OCI-M1 (cell line): Measurements from ENCODE around the gene GJA3.
A peak's percentile ranks its signal among the peaks of the same experiment; 100 is the strongest.

Experiments
- DNase-seq: peaks from one replicate; lab custom pipeline; 2025; lab: John Stamatoyannopoulos, UW

Gene GJA3

GRCh38 chr13:20151016-20151415 is 9.8 kb downstream of the GJA3 start:
- no peak for DNase-seq

GRCh38 chr13:20150561-20150960 is 10.3 kb downstream of the GJA3 start:
- DNase-seq = no peak

GRCh38 chr13:20149762-20150161 is 11.1 kb downstream of the GJA3 start:
- DNase-seq = no peak

- no peak for DNase-seq
These were observed 12.2 kb downstream of the GJA3 start for GRCh38 chr13:20148501-20149183.

GRCh38 chr13:20146381-20146780 is 14.5 kb downstream of the GJA3 start:
- no peak for DNase-seq

- no peak for DNase-seq
These were observed 15.3 kb downstream of the GJA3 start for GRCh38 chr13:20145521-20145920.

- no peak for DNase-seq
These were observed 16.6 kb downstream of the GJA3 start for GRCh38 chr13:20144141-20144850.

GRCh38 chr13:20142927-20143480 is 17.8 kb downstream of the GJA3 start:
- no peak for DNase-seq

- DNase-seq = no peak
These were observed 18.6 kb downstream of the GJA3 start for GRCh38 chr13:20142023-20142926.

- DNase-seq = no peak
These were observed 19.4 kb downstream of the GJA3 start for GRCh38 chr13:20141238-20142022.

- DNase-seq = no peak
These were observed 20.4 kb downstream of the GJA3 start for GRCh38 chr13:20140487-20140886.

GRCh38 chr13:20137875-20138274 is 23.0 kb downstream of the GJA3 start:
- DNase-seq = no peak

- peak; percentile 62 for DNase-seq
These were observed 23.8 kb downstream of the GJA3 start for GRCh38 chr13:20136781-20137703.

GRCh38 chr13:20134732-20135131 is 26.1 kb downstream of the GJA3 start:
- no peak for DNase-seq

GRCh38 chr13:20132052-20132634 is 28.7 kb downstream of the GJA3 start:
- no peak for DNase-seq

- no peak for DNase-seq
These were observed 29.6 kb downstream of the GJA3 start for GRCh38 chr13:20131057-20131832.

- DNase-seq = no peak
These were observed 30.2 kb downstream of the GJA3 start for GRCh38 chr13:20130652-20131051.

- DNase-seq = no peak
These were observed 30.8 kb downstream of the GJA3 start for GRCh38 chr13:20130012-20130411.

- DNase-seq = no peak
These were observed 31.8 kb downstream of the GJA3 start for GRCh38 chr13:20129076-20129475.
